Lower lobe of right lung (tissue), 2 donors: ENCODE results near the gene ABCG8. TPM values are rescaled to one million over a fixed set of nuclear protein-coding genes. Genes with fewer than 3 reads are reported as not detected.

Experiments
- ATAC-seq, 2 donors: fragments of 200-7000 bp; cut with Tn5 transposase; one replicate each; pipeline ENCODE4 v1.9.1; 2020 to 2022; ENCODE audit warnings: mild to moderate bottlenecking in 2 of 2, moderate library complexity in 2 of 2
- DNase-seq: peaks from one replicate; pipeline ENCODE4 v3.0.0-alpha.2; 2020
- H3K27ac ChIP-seq: fragments of 200-600 bp; one replicate; pipeline ENCODE4 v1.8.0; 2022
- H3K27me3 ChIP-seq: fragments of 200-600 bp; one replicate; pipeline ENCODE4 v1.8.0; 2022; ENCODE audit warnings: low read depth
- H3K36me3 ChIP-seq: fragments of 200-600 bp; one replicate; pipeline ENCODE4 v1.8.0; 2022; ENCODE audit warnings: mild to moderate bottlenecking
- H3K4me1 ChIP-seq: fragments of 200-600 bp; one replicate; pipeline ENCODE4 v1.8.0; 2022
- H3K4me3 ChIP-seq: fragments of 200-600 bp; one replicate; pipeline ENCODE4 v1.8.0; 2022; ENCODE audit warnings: mild to moderate bottlenecking
- H3K9me3 ChIP-seq: fragments of 200-600 bp; one replicate; pipeline ENCODE4 v1.8.0; 2022
- intact Hi-C: fragments of 100-400 bp; cut with DNase I; formaldehyde crosslinking; loops from one replicate; pipeline ENCODE4 v1.11.0; 2022
- total RNA-seq: library from RNA; stranded (reverse); fragmentation: NEBNext Ultra II Directional; extraction: Animal tissue kit (Norgen Biotek cat#: 25700); gene quantifications from one replicate; pipeline ENCODE4 v1.2.1, GENCODE V29; 2021
- TF ChIP-seq, protein P1 (sequence below): fragments of 200-600 bp; IDR thresholded peaks from one replicate; pipeline ENCODE4 v1.8.0; 2022; ENCODE audit warnings: antibody characterized with exemption, mild to moderate bottlenecking
- donor health status: DM: no; HTN: yes; CAD: no; lungs with severe emphysema.

Gene ABCG8
- total RNA-seq, 1 donor from 2014 or later: not detected

DNA sequence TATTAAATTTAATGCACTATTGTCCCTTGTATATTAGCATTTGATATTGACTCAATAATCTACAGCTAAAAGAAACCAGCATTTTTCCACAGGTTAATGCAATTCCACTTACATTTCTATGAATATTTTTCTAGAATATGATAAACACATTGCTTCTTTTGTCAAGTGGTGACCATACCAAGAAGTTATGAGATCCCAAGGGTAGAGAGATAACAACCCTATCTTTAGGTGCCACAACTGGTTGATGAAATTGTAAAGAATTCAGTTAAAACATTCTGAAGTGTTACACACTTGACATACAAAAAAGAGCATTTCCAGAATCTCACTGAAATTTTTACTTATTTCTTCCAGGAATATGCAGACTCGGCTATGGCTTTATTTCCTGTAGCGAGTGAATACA lies 56.0 kb downstream of the ABCG8 start:
- intact Hi-C loops: no loop called here
- H3K9me3 ChIP-seq: no peaks in the 10 kb centered on the region
- no peak for ATAC-seq
- no peaks in the 10 kb centered on the region for H3K27me3 ChIP-seq
- DNase-seq: no peak
- H3K36me3 ChIP-seq: peaks cover 91% of the 10 kb centered on the region
- no peak overlapping the region for H3K27ac ChIP-seq
- TF ChIP-seq, protein P1, sequence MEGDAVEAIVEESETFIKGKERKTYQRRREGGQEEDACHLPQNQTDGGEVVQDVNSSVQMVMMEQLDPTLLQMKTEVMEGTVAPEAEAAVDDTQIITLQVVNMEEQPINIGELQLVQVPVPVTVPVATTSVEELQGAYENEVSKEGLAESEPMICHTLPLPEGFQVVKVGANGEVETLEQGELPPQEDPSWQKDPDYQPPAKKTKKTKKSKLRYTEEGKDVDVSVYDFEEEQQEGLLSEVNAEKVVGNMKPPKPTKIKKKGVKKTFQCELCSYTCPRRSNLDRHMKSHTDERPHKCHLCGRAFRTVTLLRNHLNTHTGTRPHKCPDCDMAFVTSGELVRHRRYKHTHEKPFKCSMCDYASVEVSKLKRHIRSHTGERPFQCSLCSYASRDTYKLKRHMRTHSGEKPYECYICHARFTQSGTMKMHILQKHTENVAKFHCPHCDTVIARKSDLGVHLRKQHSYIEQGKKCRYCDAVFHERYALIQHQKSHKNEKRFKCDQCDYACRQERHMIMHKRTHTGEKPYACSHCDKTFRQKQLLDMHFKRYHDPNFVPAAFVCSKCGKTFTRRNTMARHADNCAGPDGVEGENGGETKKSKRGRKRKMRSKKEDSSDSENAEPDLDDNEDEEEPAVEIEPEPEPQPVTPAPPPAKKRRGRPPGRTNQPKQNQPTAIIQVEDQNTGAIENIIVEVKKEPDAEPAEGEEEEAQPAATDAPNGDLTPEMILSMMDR: no peak
- peaks cover 17% of the 10 kb centered on the region for H3K4me1 ChIP-seq
- no peak overlapping the region for H3K4me3 ChIP-seq

DNA sequence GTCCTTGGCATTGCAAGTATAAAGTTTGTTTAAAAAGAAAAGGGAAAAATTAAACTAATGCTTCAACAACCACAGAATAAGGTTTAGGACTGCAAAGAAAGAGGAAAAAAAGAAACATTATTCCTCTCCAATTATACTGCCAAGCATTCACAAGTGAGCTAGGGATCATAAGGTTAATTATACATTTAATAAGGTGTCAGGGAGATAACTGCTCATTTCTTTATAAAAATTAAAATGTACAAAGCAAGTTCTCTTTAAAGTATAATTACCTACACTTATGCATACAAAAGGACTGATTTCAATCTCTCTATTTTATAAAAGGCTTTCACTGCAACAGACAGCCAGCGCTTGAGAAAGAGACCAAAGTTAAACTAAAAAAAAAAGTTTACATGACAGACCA lies 58.1 kb downstream of the ABCG8 start:
- Histone ChIP-seq H3K4me1 (peaks cover 14% of the 10 kb centered on the region), H3K36me3 (peaks cover 80% of the 10 kb centered on the region), H3K27ac (no peak overlapping the region), H3K27me3 (no peaks in the 10 kb centered on the region), H3K4me3 (no peak overlapping the region), H3K9me3 (no peaks in the 10 kb centered on the region)
- no peak for DNase-seq
- intact Hi-C loops: no loop called here
- ATAC-seq: no peak
- TF ChIP-seq, protein P1: no peak

DNA sequence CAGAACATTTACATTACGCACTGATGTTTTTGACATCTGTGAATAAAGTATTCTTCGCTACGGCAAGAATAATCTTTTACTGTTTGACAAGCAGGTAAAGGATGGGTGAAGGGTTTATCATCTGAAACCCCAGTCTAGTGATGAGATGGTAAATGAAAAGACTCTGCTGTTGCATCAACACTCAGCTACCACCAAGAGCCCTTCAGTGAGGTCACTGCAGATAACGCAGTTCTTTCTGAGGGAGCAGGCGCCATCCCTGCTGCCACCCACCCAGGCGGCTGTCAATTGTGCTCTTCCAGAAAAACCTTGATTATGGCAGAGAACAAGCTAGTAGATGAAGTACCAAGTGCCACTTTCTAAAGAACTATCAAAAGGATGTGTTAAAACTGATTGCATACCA lies 58.7 kb downstream of the ABCG8 start:
- DNase-seq: no peak
- H3K27ac ChIP-seq: no peak overlapping the region
- no peaks in the 10 kb centered on the region for H3K9me3 ChIP-seq
- peaks cover 14% of the 10 kb centered on the region for H3K4me1 ChIP-seq
- peaks cover 78% of the 10 kb centered on the region for H3K36me3 ChIP-seq
- intact Hi-C loops: no loop called here
- no peak overlapping the region for H3K4me3 ChIP-seq
- TF ChIP-seq, protein P1: no peak
- peak in 1 of 2 donors; percentile 53 for ATAC-seq
- H3K27me3 ChIP-seq: no peaks in the 10 kb centered on the region

DNA sequence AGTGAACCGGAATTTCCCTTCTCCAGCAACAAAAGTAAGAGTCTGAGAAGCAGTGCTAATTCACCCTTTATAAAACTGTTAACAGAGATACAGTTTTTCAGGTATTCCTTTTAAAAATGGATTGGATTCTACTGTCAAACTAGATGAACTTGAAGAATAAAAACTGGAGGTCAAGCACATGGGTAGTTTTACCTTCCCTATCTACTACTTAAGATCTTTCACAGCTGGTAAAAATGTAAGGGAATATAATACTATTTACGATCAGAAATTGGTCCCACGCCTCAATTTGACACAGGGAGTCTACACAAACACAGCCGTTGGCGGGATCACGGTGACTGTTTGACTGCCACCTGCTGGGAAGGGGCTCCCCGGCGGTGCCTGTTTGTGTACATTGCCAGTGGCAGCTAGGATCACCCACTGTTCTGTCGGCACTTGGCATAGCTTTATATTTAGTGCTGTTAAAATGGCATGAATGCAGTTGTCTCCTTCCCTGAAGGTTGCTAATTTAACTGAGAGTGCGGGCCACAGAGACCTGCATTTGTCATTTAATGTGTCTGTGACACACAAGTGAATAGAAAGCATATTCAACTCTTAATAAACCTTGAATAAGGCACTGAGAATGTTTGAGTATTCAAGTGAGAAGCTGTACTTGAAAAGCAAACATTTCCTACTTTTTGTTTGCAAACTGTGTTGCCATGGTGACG lies 59.5 kb downstream of the ABCG8 start:
- Histone ChIP-seq H3K27ac (peak overlapping the region; percentile 21), H3K9me3 (no peaks in the 10 kb centered on the region), H3K36me3 (peaks cover 76% of the 10 kb centered on the region), H3K4me3 (no peak overlapping the region), H3K4me1 (peaks cover 14% of the 10 kb centered on the region), H3K27me3 (no peaks in the 10 kb centered on the region)
- peak; percentile 78 to 90 for ATAC-seq
- intact Hi-C loops: no loop called here
- TF ChIP-seq, protein P1: peak; percentile 46
- DNase-seq: peak; percentile 66

DNA sequence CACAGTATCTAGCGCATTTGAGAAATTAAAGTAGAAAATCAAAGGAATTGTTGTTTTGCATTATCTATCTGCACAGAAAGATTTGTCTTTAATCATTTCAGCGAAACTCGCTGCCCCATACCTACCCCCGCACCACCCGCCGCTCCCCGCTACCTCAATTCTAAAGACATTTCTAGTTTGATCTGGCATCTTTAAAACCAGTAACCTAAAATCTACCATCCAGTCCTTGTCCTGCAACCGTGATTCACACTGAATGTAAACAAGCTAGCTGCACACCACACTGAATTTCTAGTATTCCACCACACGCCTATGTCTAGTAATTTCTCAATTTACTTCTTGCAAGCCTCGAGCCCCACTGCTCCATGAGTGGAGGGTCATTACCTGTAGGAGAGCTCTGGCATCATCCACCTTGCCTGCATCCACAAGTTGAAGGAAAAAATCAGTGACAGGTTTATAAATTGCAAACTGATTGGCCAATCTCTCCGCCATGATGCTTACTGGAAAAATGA lies 60.1 kb downstream of the ABCG8 start:
- Histone ChIP-seq H3K27me3 (no peaks in the 10 kb centered on the region), H3K4me3 (no peak overlapping the region), H3K4me1 (peaks cover 14% of the 10 kb centered on the region), H3K27ac (no peak overlapping the region), H3K9me3 (no peaks in the 10 kb centered on the region), H3K36me3 (peaks cover 70% of the 10 kb centered on the region)
- DNase-seq (no peak), ATAC-seq (peak; percentile 9 to 57)
- intact Hi-C loops: no loop called here
- TF ChIP-seq, protein P1: no peak
